ENCODE measurements around the gene RNF144A. TPM values are rescaled to one million over a fixed set of nuclear protein-coding genes. Genes with fewer than 3 reads are reported as not detected.

RNF144A gene
- total RNA-seq, 3 donors from 2014 or later, result 10.8 to 17.1 (median 11.6) TPM

DNA sequence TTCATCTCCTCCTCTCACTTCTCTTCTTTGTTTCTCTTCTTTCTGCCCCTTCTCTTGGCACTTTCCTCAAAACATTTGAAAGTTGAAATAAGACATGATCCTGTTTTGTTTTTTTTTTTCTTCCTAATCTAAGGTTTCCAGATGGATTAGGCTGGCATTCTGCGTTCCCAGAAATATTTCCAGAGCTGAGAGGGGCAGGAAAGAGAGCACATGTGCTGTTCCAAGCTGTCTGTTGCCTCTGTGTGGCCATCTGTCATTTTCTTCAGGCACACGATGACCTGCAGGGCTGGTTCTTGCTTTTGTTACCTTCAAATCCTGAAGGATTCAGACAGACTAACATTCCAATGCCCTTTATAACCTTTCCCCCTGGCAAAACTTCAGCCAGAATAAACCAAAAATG is 142.9 kb downstream of the RNF144A start:
- intact Hi-C loops (cut with DNase I; ENCODE audit: low total_unique reads), result no loop called here
- TF ChIP-seq POLR2AphosphoS5 (IDR thresholded peaks at IDR 0.05) (no peak), POLR2A (IDR thresholded peaks at IDR 0.05) (no peak)
- no peaks in the 10 kb centered on the region for H3K27me3 ChIP-seq
- no peaks in the 10 kb centered on the region for H3K9me3 ChIP-seq
- no peak for DNase-seq (ENCODE audit: low spot score in 2 of 2)
- no peaks in the 10 kb centered on the region for H3K4me1 ChIP-seq
- no peak overlapping the region for H3K4me3 ChIP-seq
- H3K36me3 ChIP-seq, result no peaks in the 10 kb centered on the region
- H3K27ac ChIP-seq, result no peak overlapping the region

DNA sequence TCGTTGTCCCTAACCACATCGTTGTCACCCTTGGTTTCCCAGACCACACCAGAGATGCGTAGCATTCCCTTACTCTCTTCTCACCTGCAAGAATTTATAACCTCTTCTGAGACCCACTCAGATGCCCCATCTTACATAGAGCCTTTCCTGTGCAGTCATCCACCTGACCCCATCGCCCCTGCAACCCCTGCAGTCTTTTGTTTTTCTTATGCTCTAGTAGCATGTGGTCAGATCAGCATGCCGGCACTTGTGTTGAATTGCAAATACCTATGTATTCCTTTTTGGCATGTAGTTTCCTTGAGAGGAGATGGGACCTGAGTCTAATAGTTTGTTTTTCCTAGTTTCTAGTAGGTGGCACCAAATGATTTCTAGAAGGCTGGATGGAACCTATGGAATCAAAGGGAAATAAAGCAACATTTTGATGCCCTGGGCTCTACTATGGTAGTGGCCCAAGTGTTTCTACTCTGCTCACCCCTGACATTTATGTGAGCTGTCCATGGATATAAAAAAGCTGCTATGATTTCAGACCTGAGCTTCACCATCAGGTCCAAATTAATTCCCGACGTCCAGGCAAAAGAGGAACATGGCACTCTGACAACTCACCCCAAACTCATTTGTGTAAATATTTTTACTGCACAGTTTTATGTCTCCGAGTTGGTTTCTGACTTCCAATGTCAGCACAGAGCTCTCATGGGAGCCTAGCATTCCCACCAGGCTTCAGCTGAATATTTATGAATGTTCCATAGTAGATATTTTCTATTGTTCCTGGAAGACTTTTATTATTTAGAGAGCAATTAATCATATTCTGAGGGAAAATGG is 143.6 kb downstream of the RNF144A start:
- DNase-seq (ENCODE audit: low spot score in 2 of 2), result no peak
- Histone ChIP-seq H3K27ac (no peak overlapping the region), H3K4me3 (no peak overlapping the region), H3K36me3 (no peaks in the 10 kb centered on the region), H3K4me1 (no peaks in the 10 kb centered on the region), H3K27me3 (no peaks in the 10 kb centered on the region), H3K9me3 (no peaks in the 10 kb centered on the region)
- TF ChIP-seq, protein P1, sequence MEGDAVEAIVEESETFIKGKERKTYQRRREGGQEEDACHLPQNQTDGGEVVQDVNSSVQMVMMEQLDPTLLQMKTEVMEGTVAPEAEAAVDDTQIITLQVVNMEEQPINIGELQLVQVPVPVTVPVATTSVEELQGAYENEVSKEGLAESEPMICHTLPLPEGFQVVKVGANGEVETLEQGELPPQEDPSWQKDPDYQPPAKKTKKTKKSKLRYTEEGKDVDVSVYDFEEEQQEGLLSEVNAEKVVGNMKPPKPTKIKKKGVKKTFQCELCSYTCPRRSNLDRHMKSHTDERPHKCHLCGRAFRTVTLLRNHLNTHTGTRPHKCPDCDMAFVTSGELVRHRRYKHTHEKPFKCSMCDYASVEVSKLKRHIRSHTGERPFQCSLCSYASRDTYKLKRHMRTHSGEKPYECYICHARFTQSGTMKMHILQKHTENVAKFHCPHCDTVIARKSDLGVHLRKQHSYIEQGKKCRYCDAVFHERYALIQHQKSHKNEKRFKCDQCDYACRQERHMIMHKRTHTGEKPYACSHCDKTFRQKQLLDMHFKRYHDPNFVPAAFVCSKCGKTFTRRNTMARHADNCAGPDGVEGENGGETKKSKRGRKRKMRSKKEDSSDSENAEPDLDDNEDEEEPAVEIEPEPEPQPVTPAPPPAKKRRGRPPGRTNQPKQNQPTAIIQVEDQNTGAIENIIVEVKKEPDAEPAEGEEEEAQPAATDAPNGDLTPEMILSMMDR (IDR thresholded peaks at IDR 0.05), result no peak
- no peak for TF ChIP-seq POLR2AphosphoS5 (IDR thresholded peaks at IDR 0.05)
- TF ChIP-seq POLR2A (IDR thresholded peaks at IDR 0.05), result no peak
- intact Hi-C loops (cut with DNase I; ENCODE audit: low total_unique reads), result no loop called here

DNA sequence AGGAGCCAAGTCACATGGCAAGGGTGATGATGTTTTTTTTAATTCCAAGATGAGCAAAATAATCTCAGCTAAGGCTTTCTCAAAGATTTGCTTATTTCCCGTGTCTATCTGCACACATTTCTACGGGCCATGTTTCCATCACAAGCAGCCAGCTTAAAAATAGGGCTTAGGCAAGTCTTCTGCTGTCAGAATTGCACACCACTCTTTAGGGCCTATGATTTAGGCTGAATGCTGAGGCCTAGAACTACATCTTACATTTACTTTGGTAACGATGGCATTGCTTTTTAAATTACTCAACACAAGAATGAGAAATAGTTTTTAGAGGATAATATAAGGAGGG is 144.2 kb downstream of the RNF144A start:
- no peak for DNase-seq (ENCODE audit: low spot score in 2 of 2)
- Histone ChIP-seq H3K9me3 (no peaks in the 10 kb centered on the region), H3K4me3 (no peak overlapping the region), H3K4me1 (no peaks in the 10 kb centered on the region), H3K27ac (no peak overlapping the region), H3K36me3 (no peaks in the 10 kb centered on the region), H3K27me3 (no peaks in the 10 kb centered on the region)
- TF ChIP-seq, protein P1 (IDR thresholded peaks at IDR 0.05), result no peak
- TF ChIP-seq POLR2A (IDR thresholded peaks at IDR 0.05) (no peak), POLR2AphosphoS5 (IDR thresholded peaks at IDR 0.05) (no peak)
- intact Hi-C loops (cut with DNase I; ENCODE audit: low total_unique reads), result no loop called here

DNA sequence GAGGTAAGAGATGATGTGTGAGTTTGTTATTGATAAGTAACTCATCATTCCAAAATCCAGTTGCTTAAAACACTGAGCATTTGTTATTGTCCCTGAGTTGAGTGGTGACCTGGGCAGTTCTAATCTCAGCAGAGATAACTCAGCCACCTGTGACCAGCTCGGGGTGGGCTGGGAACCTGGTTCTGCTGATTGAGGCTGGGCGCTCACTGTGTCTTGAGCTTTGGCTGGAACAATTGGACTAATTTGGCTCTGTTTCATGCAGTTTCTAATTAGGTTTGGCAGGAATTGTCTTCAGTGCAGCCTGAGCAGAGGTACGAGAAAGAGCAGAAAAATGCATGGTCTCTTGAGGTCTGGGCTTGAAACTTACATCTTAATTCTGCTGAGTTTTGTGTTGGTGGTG is 144.7 kb downstream of the RNF144A start:
- no peak for DNase-seq (ENCODE audit: low spot score in 2 of 2)
- no peaks in the 10 kb centered on the region for H3K36me3 ChIP-seq
- TF ChIP-seq POLR2A (IDR thresholded peaks at IDR 0.05) (no peak), POLR2AphosphoS5 (IDR thresholded peaks at IDR 0.05) (no peak)
- TF ChIP-seq, protein P1 (IDR thresholded peaks at IDR 0.05), result no peak
- no peak overlapping the region for H3K27ac ChIP-seq
- H3K4me1 ChIP-seq, result no peaks in the 10 kb centered on the region
- H3K4me3 ChIP-seq, result no peak overlapping the region
- no peaks in the 10 kb centered on the region for H3K9me3 ChIP-seq
- H3K27me3 ChIP-seq, result no peaks in the 10 kb centered on the region
- intact Hi-C loops (cut with DNase I; ENCODE audit: low total_unique reads), result no loop called here

DNA sequence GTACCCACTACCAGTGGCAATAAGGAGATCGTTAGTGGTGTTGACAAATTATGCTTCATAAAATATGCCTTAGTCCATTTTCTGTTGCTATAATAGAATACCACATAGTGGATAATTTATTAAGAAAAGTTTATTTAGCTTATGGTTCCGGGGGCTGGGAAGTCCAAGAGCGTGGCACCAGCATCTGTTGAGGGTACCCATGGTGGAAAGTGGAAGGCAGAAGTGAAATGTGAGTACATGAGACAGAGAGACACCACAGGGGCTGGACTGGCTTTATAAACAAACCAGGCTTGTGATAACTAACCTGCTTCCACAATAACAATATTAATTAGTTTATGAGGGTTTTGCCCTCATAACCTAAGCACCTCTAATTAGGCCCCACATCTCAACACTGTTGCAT is 146.6 kb downstream of the RNF144A start:
- Histone ChIP-seq H3K4me1 (no peaks in the 10 kb centered on the region), H3K27ac (no peak overlapping the region)

More for the DNA sequence above, 146.6 kb downstream of the RNF144A start:
- TF ChIP-seq POLR2A (IDR thresholded peaks at IDR 0.05), result no peak
- TF ChIP-seq, protein P1 (IDR thresholded peaks at IDR 0.05), result no peak
- no peaks in the 10 kb centered on the region for H3K9me3 ChIP-seq
- DNase-seq (ENCODE audit: low spot score in 2 of 2), result no peak
- intact Hi-C loops (cut with DNase I; ENCODE audit: low total_unique reads), result no loop called here
- no peaks in the 10 kb centered on the region for H3K36me3 ChIP-seq
- H3K27me3 ChIP-seq, result no peaks in the 10 kb centered on the region
- no peak overlapping the region for H3K4me3 ChIP-seq

Data from breast epithelium (tissue), 4 donors.